Measurements from ENCODE around the gene MRPS27. TPM values are rescaled to one million over a fixed set of nuclear protein-coding genes. Genes with fewer than 3 reads are reported as not detected.

MRPS27 gene
- polyA plus RNA-seq, 2 of the 4 experiments (the other 2 are of a cell fraction), result 81.0 to 141 TPM

- peaks cover 19% of the 10 kb centered on the region for H3K4me1 ChIP-seq
- no peak overlapping the region for H3K27ac ChIP-seq
- ChIA-PET POLR2A (no interaction called here), CTCF (interaction anchor here (0.8 to 2.5 kb wide), 6 partner anchors 11 to 175 kb away, joined by 3 to 11 read pairs (median 6); no protein-coding TSS in a partner anchor)
- FAIRE-seq (no peak), DNase-seq (ENCODE audit: low read depth in 1 of 2, low spot score in 1 of 2) (no peak), ATAC-seq (no peak)
- no peak overlapping the region for H3K4me2 ChIP-seq
- WGBS (ENCODE audit: missing lambda C conversion rate), result 98% methylated on average over 4 of the region's 4 CpGs
- no peak for TF ChIP-seq E2F6 (IDR thresholded peaks at IDR 0.05; ENCODE audit: borderline replicate concordance, low read depth)
- no peak for TF ChIP-seq BCL3 (IDR thresholded peaks at IDR 0.05)
- no peak for TF ChIP-seq HOXB13 (CRISPR knock-in tag; IDR thresholded peaks at IDR 0.05; ENCODE audit: low read depth)
- TF ChIP-seq REST (IDR thresholded peaks at IDR 0.05), result no peak
- TF ChIP-seq RNF2 (IDR thresholded peaks at IDR 0.05; ENCODE audit: borderline replicate concordance, low read depth), result no peak
- TF ChIP-seq, protein P1, sequence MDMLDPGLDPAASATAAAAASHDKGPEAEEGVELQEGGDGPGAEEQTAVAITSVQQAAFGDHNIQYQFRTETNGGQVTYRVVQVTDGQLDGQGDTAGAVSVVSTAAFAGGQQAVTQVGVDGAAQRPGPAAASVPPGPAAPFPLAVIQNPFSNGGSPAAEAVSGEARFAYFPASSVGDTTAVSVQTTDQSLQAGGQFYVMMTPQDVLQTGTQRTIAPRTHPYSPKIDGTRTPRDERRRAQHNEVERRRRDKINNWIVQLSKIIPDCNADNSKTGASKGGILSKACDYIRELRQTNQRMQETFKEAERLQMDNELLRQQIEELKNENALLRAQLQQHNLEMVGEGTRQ (IDR thresholded peaks at IDR 0.05), result no peak
- TF ChIP-seq FOSL2 (IDR thresholded peaks at IDR 0.05), result no peak
- no peak for TF ChIP-seq FOSL2 (CRISPR knock-in tag; IDR thresholded peaks at IDR 0.05)
- no peak for TF ChIP-seq ESRRA (IDR thresholded peaks at IDR 0.05; ENCODE audit: borderline replicate concordance, low read length)
- TF ChIP-seq ZSCAN20 (CRISPR knock-in tag; IDR thresholded peaks at IDR 0.05), result no peak
- TF ChIP-seq CTCF (IDR thresholded peaks at IDR 0.05), result no peak
- TF ChIP-seq SREBF2 (IDR thresholded peaks at IDR 0.05), result no peak
- no peak for TF ChIP-seq TP53 (CRISPR knock-in tag; IDR thresholded peaks at IDR 0.05)
- no peak for TF ChIP-seq GATA3 (IDR thresholded peaks at IDR 0.05; ENCODE audit: borderline replicate concordance)
- no peak for TF ChIP-seq CBX8 (IDR thresholded peaks at IDR 0.05)
- TF ChIP-seq KDM5A (IDR thresholded peaks at IDR 0.05), result no peak
- no peak for TF ChIP-seq POLR2A (IDR thresholded peaks at IDR 0.05; ENCODE audit: low read length)
- H3K9me3 ChIP-seq, result no peaks in the 10 kb centered on the region
- no peak overlapping the region for H3K4me3 ChIP-seq
Measured at GRCh38 chr5:72270037-72270436, 50.0 kb downstream of the MRPS27 start.

DNA sequence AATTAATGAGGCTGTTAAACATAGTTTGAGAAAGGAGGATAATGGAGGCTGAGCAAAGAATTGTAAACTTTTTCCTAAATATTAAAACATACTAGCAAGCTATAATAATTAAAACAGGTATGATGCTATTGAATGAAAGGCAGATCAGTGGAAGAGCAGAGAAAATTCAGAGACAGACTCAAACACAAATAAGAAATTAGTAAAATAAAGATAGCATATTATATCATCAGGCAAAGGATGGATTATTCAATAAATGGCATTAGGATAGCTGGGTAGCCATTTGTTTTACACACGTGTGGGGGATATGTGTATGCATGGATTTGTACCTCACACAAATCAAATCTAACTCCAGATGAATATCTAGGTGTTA is 50.6 kb downstream of the MRPS27 start:
- no peak for DNase-seq (ENCODE audit: low read depth in 1 of 2, low spot score in 1 of 2)
- POLR2A ChIA-PET, result no interaction called here
- 85% methylated on average over 1 of the region's 1 CpG for WGBS (ENCODE audit: missing lambda C conversion rate)
- no peak for ATAC-seq
- H3K9me3 ChIP-seq, result no peaks in the 10 kb centered on the region
- H3K4me1 ChIP-seq, result peaks cover 19% of the 10 kb centered on the region
- H3K4me3 ChIP-seq, result no peak overlapping the region
- no peak overlapping the region for H3K27ac ChIP-seq
- TF ChIP-seq POLR2A (IDR thresholded peaks at IDR 0.05; ENCODE audit: low read length) (no peak), ZFP36 (IDR thresholded peaks at IDR 0.05; ENCODE audit: borderline replicate concordance, partially characterized antibody) (no peak), CEBPB (IDR thresholded peaks at IDR 0.05) (no peak), HOXA7 (CRISPR knock-in tag; IDR thresholded peaks at IDR 0.05) (no peak), E2F6 (IDR thresholded peaks at IDR 0.05; ENCODE audit: borderline replicate concordance, low read depth) (no peak), TP53 (CRISPR knock-in tag; IDR thresholded peaks at IDR 0.05) (no peak), FOSB (CRISPR knock-in tag; IDR thresholded peaks at IDR 0.05) (no peak), CHD4 (IDR thresholded peaks at IDR 0.05; ENCODE audit: borderline replicate concordance) (no peak), BCL3 (IDR thresholded peaks at IDR 0.05) (no peak)
- FAIRE-seq, result no peak
- CTCF ChIA-PET, result interaction anchor here (0.8 to 2.5 kb wide), 8 partner anchors 12 to 487 kb away, joined by 3 to 11 read pairs (median 5); no protein-coding TSS in a partner anchor
- H3K4me2 ChIP-seq, result no peak overlapping the region
